ENCODE measurements around the gene TAC4.

The TAC4 gene, protein sequence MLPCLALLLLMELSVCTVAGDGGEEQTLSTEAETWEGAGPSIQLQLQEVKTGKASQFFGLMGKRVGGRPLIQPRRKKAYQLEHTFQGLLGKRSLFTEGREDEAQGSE

GRCh38 chr17:49848019-49848473 lies at the start of gene TAC4:
TSS of gene TAC4 (minus strand) at chr17:49848069. CDS start at chr17:49848017, 52 bp downstream.
- no peak for DNase-seq

DNA sequence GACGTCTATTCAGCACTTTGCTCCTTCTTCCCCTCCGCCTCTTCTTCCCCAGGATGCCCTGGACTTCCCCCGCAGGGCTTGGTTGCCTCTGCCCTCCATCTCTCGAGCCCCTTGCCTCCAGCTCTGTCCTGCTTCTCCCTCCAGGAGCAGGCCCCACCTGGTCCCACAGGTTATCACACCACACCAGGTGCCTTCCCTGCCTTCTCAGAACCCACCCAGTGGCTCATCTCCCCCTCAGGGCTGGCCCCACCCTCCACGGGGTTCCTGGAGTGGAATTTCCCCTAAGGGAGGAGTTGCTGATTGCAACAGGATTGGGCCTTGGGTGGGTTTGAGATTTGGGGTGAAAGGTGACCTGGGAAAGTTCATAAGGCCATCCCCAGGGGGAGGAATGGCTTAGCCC lies 49.0 kb upstream of the TAC4 start:
- DNase-seq, result no peak

DNA sequence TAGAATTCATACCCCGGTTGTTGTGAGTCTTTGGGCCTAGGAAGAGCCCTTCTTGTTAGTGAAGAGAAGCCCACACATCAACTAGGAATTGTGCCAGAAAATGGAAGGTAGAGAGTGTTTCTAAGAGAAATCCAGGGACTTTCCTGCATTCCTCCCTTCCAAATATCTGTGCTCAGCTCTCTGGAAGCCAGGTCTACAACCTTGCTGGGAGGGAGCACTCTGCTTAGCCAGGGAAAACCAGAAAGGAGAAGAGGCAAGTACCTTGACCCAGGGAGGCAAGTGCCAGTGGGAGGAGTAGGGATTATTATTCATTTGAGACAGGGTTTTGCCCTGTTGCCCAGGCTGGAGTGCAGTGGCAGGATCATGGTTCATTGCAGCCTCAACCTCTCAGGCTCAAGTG lies 48.4 kb upstream of the TAC4 start:
- no peak for DNase-seq

DNA sequence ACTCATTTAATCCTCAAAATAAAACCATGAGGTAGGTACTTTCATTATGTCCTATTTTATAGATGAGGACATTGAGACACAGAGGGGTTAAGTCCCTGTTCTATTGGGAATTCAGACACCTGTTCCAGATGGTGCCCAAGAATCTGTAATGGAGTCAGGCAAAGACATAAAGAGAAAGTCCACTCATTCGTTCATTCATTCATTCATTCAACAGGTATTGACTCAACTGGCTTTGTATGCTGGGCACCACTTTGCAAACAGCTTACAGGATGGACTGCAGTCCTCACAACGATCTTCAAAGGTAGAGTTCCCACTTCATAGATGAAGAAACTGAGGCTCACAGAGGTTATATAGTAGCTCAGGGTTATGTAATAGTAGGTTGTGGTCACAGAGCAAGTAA lies 47.9 kb upstream of the TAC4 start:
- DNase-seq, result no peak

DNA sequence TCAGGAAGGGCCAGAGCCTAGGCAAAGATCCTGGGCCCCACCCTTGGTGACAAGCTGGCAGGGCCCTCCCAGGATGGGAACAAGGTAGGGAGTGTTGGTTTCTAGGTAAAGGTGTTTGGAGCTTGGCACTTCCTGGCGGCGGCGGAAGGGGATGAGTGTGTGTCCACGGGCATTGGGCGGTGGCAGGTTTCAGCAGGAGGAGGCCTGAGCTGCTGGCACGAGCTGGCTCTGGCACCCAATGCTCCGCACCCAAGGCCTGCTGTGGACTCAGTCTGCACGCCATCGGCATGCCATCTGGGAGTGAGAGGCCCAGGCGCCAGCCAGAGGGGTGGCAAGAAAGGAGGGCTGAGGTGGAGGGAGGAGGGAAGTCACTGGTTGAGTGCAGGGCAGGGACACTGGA lies 46.9 kb upstream of the TAC4 start:
- DNase-seq, result no peak

DNA sequence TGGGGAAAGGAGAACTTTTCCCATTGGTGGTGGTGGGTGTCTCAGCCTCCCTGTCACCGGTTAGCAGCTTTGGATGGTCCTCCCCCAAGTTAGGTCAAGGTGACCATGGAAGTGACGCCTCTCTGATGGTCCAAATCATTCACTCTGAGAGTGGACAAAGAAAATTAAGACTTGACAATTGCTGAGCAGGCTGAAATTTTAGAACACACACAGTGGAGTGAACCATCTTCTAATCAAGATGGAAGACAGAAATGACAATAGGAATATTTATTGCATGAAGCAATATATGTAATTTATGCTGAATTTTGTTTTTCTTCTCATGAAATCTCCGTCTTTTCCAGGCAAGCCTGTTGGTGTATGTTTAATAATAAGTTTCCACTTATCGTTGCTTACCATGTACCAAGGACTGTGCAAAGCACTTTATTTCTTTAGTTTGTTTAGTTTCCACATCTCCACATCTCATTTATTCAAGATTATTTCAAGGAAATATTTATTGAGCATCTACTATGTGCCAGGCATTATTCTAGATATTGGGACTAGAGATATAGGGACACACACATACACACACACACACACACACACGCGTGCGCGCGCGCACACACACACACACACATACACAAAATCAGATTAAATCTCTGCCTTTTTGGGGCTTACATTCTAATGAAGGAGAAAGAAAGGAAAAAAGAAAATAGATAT lies 44.0 kb upstream of the TAC4 start:
- no peak for DNase-seq

GRCh38 chr17:49891271-49891670 lies 43.4 kb upstream of the TAC4 start:
- no peak for DNase-seq

DNA sequence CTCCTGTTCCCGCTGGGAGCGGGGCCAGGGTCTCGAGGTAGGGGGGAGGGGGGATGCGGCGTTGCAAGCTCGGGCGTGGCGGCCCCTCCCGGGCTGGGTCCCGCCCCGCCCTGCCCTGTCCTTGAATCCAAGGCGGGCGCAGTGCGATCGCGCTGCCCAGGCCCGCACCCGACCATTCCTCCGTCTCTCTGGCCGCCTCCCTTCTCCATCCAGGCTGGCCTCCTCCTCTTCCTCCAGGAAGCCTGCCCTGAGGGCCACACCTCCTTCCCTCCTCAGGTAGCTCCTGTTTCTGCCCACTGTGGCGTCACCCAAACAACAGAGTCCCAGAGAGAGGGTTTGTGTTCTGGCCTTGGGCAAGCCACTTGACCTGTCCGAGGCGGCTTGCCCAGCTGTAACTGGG lies 43.0 kb upstream of the TAC4 start:
- DNase-seq, result no peak

GRCh38 chr17:49890077-49890821 lies 42.4 kb upstream of the TAC4 start:
- no peak for DNase-seq

DNA sequence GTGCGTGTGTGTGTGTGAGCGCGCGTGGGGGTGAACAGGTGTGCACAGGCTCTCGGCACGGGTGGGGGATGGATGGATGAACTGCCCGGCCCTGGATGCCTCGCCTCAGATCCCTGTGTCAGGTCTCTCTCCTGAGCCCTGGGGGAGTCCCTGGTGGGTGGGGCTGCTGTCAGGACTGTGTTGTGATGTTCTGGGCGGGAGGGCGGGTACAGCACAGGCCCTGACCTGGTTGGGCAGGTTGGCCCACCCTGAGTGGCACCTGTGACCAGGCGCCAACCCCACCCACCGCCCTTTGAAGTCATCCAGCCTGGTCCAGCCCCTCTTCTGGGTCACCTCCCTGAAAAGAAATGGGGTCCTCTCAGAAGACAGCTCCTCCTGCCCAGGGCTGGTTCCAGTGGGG lies 41.6 kb upstream of the TAC4 start:
- no peak for DNase-seq

DNA sequence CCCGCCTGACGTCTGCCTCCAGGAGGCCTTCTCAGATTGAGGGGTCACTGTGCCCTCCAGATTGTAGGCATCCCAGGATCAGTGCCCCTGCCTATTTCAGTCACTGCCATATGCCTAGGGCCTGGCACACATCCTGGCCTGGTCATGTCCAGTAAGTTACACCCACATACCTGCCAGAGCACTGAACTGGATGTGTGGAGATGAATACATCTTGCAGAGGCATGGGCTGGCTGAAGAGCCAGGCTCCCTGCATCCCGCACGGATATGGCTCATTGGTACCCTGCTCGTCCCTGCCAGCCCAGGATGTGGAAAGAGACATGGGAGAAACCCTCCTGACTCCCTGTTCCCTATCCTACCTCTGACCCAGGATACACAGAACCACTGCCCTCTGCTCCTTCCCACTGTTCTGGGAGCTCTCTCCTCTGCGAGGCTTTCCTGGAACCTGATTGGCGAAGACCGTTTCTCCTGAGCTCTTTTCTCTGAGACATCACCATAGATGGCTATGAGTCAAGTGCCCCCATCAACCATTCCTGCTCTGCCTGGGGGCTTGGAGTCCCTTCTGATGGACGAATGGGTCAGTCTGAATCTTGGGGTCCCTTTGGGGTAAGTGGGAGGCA lies 40.0 kb upstream of the TAC4 start:
- DNase-seq, result no peak

GRCh38 chr17:49887086-49887743 lies 39.3 kb upstream of the TAC4 start:
- DNase-seq, result no peak

DNA sequence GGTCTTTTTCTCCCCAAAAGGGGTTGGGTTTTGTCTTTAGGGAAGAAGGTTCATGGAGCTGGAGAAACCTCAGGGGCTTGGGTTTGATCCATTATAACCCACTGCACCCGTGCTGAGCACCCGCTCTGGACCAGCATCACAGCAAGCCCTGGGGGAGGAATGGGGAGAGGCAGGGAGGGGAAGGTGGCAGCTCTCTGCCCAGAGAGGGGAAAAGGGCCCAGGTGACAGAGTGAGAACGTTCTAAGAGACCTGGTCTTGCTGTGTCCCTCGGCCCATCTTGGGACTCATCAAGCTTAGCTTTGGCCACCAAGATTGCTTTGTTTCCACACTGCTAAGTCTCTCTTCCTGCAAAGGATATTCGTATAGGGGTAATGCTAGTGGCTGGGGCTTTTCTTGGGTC lies 38.2 kb upstream of the TAC4 start:
- DNase-seq, result no peak

- no peak for DNase-seq
These were observed 34.6 kb upstream of the TAC4 start for GRCh38 chr17:49882434-49882833.

- no peak for DNase-seq
These were observed 33.2 kb upstream of the TAC4 start for GRCh38 chr17:49881054-49881402.

DNA sequence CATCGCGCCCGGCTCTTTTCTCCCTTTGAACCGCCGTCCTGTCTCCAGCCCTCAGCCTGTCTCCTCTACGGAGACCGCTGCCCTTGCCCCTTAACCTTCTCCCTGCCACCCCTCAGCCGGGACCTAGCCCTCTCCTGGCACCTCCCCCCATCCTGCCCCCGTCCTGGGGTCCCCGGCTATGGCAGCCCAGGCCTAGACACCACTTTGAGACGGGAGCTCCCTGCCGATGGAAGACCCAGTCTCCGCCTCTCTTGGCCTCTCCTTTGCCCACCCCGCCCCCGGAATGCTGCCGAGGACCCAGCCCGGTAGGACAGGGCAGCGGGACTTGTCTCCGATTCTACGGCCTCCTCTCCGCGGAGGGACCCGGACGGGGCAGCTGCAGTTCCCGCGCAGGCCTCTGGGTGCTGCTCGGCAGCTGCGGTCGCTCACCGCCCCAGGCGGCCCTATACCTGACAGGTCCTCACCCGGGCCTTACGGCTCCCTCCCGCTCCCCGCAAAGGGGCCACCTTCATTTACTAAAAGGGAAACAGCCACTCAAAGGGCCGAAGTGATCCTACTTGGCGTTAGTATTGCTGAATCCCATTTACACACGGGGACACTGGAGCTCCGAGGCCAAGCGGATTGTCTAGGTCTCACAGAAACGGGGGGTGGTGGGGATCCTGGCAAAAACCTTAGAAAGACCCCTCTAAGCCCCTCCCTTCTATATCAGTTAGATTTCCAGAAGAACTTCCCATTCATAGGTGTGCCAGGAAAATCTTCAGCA lies 32.6 kb upstream of the TAC4 start:
- DNase-seq, result peak; percentile 65

DNA sequence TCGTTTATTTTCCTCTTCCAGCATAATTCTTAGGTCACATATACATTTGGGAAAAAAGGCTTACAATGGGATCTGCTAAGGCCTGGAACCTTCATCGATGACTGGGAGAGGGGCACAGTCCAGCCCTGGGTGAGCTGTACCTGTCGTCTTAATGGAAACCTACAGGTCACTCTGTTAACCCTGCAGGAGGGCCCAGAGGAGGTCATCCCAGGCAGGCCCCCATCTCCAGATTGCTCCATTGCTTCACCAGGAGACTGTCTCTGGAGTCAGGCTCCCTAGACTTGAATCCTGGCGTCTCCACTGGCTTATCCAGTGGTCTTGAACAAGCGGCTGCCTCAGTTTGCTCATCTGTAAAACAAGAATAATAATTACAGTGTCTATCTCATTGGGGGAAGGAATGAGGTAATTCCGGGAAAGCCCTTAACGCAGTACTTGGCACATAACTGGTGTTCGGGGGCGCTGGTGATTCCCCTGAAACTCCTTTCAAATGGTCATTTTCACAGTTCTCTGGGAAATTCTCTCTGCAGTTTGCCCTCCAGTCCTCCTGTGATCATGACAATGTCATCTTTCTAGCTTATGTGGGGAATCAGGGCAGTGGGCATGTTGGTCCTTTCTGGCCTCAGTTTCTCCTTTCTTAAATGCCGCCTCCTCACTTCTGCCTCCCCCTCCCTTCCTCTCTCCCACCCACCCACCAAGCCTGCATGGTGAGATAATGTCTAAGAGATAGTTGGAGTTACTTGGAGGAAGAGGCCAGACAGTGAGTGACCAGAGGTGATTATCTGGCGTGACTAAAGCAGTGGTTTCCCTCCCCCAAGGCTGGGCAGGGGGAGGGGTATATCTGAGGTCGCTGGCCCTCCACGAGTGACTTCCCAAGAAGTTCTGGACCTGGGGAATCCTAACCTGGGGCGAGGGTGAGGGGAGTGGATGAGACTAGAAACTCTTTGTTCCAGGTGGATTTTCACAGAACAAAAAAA lies 31.3 kb upstream of the TAC4 start:
- no peak for DNase-seq

- DNase-seq, result no peak
These were observed 27.8 kb upstream of the TAC4 start for GRCh38 chr17:49875685-49876084.

GRCh38 chr17:49874911-49875310 lies 27.0 kb upstream of the TAC4 start:
- DNase-seq, result no peak

DNA sequence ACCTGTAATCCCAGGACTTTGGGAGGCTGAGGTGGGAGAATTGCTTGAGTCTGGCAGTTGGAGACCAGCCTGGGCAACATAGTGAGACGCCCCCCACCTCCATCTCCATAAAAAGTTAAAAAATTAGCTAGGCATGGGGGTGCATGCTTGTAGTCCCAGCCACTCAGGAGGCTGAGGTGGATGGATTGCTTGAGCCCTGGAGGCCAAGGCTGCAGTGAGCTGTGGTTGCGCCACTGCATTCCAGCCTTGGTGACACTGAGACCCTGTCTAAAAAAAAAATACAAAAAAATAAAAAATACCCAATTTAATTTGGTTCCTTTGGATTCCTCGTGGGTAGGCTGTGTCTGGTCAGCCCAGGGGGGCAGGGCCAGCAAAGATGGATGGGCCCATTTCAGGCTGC lies 26.1 kb upstream of the TAC4 start:
- DNase-seq, result peak; percentile 58

DNA sequence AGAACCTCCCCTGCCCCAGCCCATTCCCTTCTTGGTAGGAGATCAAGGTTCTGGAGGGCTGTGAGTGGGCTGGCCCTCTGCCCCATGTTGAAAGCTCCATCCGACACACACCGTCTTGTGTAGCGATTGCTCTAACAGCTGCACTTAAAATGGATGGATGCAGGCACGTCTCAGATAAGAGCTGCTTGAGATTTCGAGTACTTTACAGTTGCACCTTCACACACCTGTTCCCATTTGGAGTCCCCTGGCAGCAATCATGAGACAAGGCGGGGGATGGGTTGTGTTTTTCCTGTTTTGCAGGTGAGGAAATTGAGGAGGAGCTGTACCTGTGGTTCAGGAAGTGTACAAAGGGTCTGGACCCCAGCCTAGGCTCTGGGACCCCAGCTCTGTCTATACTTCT lies 25.6 kb upstream of the TAC4 start:
- DNase-seq, result peak; percentile 99
